Left ventricle myocardium inferior (tissue), 1 donor: ENCODE measurements around the gene SLA2. TPM values are rescaled to one million over a fixed set of nuclear protein-coding genes. Genes with fewer than 3 reads are reported as not detected.

Source experiments
- DNase-seq: peaks from one replicate; pipeline ENCODE4 v3.0.0-alpha.2; 2020
- H3K27ac ChIP-seq: fragments of 200-600 bp; replicated peaks from 2 replicates; pipeline ENCODE4 v1.8.0; 2021
- H3K27me3 ChIP-seq: fragments of 200-600 bp; 2 replicates; pipeline ENCODE4 v1.8.0; 2021; ENCODE audit warnings: low read depth
- H3K36me3 ChIP-seq: fragments of 200-600 bp; 2 replicates; pipeline ENCODE4 v1.8.0; 2021
- H3K4me1 ChIP-seq: fragments of 200-600 bp; 2 replicates; pipeline ENCODE4 v1.8.0; 2021
- H3K4me3 ChIP-seq: fragments of 200-600 bp; 2 replicates; pipeline ENCODE4 v1.8.0; 2021; ENCODE audit warnings: mild to moderate bottlenecking, moderate library complexity
- H3K9me3 ChIP-seq: fragments of 200-600 bp; replicated peaks from 2 replicates; pipeline ENCODE4 v1.8.0; 2021
- intact Hi-C: fragments of 100-400 bp; cut with micrococcal nuclease; formaldehyde crosslinking; loops from one replicate; pipeline ENCODE4 v1.11.0; 2022
- total RNA-seq: library from RNA; stranded (reverse); fragmentation: NEBNext Ultra II Directional; extraction: Animal tissue kit (Norgen Biotek cat#: 25700); gene quantifications from one replicate; pipeline ENCODE4 v1.2.1, GENCODE V29; 2021
- TF ChIP-seq, protein P1 (sequence below): fragments of 200-600 bp; IDR thresholded peaks from 2 replicates; pipeline ENCODE4 v1.8.0; 2021; ENCODE audit warnings: antibody characterized with exemption, mild to moderate bottlenecking, borderline replicate concordance
- donor health status: DM: no; HTN: yes; CAD: no; lungs with severe emphysema.

SLA2 gene
- total RNA-seq, 1 donor from 2014 or later = 0.19 TPM

DNA sequence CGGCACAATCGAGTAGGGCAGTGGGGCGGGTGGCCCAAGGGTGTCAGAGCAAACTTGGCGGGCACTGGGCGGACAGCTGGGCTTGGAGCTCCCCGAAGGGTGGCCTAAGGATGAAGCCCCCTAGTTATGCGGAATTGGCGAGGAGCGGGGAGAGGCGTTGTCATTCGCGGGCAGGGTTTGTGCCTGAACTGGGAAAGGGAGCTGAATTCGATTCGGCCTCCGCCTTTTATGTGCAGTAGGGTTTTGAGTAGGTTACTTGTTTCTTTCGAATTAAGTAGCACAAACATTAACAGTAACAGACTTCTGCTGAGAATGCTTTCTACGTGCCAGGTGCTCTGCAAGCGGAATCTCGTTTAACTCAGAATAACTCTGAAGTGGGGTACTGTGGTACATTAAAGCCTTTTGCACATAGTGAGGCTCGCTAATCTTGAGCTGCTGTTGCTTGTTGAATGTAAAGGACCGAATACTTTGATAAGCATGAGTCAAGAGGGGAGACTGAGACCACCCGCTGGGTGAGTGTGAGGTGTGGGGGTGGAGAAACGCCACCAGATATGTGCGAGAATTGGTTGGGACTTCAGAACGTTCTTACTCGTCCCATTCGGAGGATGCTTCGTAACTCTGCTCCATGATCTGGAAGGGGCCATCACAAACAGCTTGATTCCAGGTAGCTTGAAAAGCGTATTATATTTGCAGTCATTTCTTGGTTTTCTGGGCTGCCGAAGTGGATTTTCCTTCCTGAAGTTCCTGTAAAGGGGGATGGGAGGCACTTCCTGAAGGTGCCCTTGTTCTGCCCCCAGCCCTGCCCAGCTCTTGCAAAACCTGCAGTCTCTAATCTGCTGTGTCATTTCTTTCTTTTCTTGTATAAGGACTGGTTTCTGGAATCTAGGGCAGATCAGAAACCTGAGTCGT lies 39.6 kb downstream of the SLA2 start:
- no peaks in the 10 kb centered on the region for H3K27me3 ChIP-seq
- intact Hi-C loops = no loop called here
- TF ChIP-seq, protein P1, sequence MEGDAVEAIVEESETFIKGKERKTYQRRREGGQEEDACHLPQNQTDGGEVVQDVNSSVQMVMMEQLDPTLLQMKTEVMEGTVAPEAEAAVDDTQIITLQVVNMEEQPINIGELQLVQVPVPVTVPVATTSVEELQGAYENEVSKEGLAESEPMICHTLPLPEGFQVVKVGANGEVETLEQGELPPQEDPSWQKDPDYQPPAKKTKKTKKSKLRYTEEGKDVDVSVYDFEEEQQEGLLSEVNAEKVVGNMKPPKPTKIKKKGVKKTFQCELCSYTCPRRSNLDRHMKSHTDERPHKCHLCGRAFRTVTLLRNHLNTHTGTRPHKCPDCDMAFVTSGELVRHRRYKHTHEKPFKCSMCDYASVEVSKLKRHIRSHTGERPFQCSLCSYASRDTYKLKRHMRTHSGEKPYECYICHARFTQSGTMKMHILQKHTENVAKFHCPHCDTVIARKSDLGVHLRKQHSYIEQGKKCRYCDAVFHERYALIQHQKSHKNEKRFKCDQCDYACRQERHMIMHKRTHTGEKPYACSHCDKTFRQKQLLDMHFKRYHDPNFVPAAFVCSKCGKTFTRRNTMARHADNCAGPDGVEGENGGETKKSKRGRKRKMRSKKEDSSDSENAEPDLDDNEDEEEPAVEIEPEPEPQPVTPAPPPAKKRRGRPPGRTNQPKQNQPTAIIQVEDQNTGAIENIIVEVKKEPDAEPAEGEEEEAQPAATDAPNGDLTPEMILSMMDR = no peak
- peaks cover 35% of the 10 kb centered on the region for H3K36me3 ChIP-seq
- H3K4me1 ChIP-seq = peaks cover 35% of the 10 kb centered on the region
- no peaks in the 10 kb centered on the region for H3K9me3 ChIP-seq
- DNase-seq = no peak
- peak overlapping the region; percentile 89 for H3K27ac ChIP-seq
- peak overlapping the region; percentile 84 for H3K4me3 ChIP-seq

DNA sequence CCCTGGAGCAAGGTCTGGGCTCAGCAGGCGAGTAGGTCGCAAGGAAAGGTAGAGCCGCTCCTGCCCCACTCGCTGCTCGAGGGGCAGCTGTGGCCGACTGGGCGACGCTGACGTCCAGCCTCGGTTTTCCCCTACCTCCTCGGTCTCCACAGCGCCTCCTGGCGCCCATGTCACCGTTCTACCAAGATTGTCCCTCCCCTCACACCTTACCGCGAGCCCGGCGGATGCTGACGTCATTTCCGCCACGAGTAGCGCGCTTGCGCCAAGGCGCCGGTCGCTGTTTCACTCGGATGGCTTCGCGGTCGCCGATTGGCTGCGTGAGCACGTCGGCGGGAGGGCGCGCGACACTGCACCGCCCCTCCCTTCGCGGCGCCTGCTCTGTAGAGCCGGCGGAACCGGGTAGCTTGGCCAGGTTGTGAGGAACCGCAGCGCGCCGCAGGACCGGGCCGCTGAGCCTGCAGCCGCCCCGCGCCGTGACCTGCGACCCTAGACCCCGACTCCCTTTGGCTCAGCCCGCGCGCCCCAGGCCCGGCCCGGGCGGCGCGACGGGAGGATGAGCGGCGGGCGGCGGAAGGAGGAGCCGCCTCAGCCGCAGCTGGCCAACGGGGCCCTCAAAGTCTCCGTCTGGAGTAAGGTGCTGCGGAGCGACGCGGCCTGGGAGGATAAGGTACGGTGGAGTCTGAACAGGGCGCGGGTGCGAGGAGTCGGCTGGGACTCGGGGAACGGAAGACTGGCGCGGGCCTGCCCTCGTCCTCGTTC lies 40.4 kb downstream of the SLA2 start, which contains the start of gene RAB5IF:
RAB5IF (plus strand) TSS at position 381 of the 759 bp plus-strand sequence; CDS start at position 554, 173 bp downstream.
- TF ChIP-seq, protein P1 = peak; percentile 92
- peak within 1 kb of the TSS; percentile 84 for H3K4me3 ChIP-seq
- H3K27ac ChIP-seq = peak within 1 kb of the TSS; percentile 89
- intact Hi-C loops = no loop called here
- no peaks in the 10 kb centered on the region for H3K27me3 ChIP-seq
- H3K4me1 ChIP-seq = peaks cover 35% of the 10 kb centered on the region
- H3K36me3 ChIP-seq = peaks cover 27% of the 10 kb centered on the region
- DNase-seq = peak; percentile 99
- no peaks in the 10 kb centered on the region for H3K9me3 ChIP-seq

DNA sequence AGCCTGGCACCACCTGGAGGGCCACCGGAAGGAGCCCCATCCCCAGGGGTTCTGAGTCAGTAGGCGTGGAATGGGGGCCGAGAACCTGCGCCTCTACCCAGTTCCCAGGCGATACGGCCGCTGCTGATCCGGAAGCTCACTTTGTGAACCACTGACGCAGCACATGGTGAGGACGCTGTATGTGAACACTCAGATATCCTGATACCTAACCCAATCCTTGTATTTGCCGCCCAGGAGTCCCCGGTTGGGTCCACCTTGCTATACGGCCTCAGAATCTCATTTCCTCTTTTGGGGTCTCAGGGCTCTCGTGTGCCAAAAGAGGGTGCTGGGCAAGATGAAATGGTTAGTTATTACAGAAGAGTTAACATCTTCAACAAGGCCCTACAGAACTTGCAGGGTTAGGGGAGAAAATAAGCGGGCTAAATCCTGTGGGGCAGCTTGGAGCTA lies 41.0 kb downstream of the SLA2 start:
- peak; percentile 19 for DNase-seq
- intact Hi-C loops = no loop called here

DNA sequence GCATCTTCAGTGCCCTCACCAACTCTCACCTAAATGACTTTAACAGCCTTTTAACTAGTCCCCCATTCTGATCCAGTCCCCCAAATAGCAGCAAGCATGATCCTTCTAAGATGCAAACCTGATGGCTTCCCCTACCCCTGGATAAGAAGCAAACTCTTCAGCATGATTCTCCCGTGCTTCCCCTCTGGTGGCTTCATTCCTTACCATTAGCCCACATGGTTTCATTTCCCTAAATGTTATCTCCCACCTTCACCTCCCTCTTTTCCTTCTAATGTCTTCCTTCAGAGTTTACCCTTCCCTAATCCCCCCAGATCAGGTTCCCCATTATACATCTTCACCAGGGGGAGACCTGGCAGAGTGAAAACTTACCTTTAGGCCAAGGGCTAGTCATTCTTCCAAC lies 44.5 kb downstream of the SLA2 start:
- no peaks in the 10 kb centered on the region for H3K27me3 ChIP-seq
- H3K36me3 ChIP-seq = no peaks in the 10 kb centered on the region
- DNase-seq = no peak
- TF ChIP-seq, protein P1 = no peak
- H3K9me3 ChIP-seq = no peaks in the 10 kb centered on the region
- peaks cover 21% of the 10 kb centered on the region for H3K4me1 ChIP-seq
- H3K27ac ChIP-seq = no peak overlapping the region
- no peak overlapping the region for H3K4me3 ChIP-seq
- intact Hi-C loops = no loop called here

More for the DNA sequence above, 41.0 kb downstream of the SLA2 start:
- TF ChIP-seq, protein P1 = no peak
- Histone ChIP-seq H3K9me3 (no peaks in the 10 kb centered on the region), H3K4me3 (peak overlapping the region; percentile 84), H3K27ac (peak overlapping the region; percentile 89), H3K36me3 (peaks cover 21% of the 10 kb centered on the region), H3K4me1 (peaks cover 35% of the 10 kb centered on the region), H3K27me3 (no peaks in the 10 kb centered on the region)

DNA sequence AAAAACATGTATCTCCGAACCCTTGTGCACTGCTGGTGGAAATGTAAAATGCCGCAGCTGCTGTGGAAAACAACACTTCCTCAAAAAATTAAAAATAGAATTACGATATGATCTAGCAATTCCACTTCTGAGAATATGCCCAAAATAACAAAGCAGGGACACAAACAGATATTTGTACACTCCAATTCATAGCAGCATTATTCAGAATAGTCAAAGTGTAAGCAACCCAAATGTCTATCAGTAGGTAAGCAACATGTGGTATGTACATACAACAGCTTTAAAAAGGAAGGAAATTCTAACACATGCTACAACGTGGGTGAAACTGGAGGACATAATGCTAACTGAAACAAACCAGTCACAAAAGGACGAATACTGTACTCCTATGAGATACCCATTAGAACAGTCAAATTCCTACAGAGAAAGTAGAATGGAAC lies 46.1 kb downstream of the SLA2 start:
- TF ChIP-seq, protein P1 = no peak
- peaks cover 8% of the 10 kb centered on the region for H3K4me1 ChIP-seq
- no peaks in the 10 kb centered on the region for H3K36me3 ChIP-seq
- no peak overlapping the region for H3K4me3 ChIP-seq
- H3K27ac ChIP-seq = no peak overlapping the region
- H3K27me3 ChIP-seq = no peaks in the 10 kb centered on the region
- intact Hi-C loops = no loop called here
- no peaks in the 10 kb centered on the region for H3K9me3 ChIP-seq
- no peak for DNase-seq
